Measurements from ENCODE around the gene PXT1. TPM values are rescaled to one million over a fixed set of nuclear protein-coding genes. Genes with fewer than 3 reads are reported as not detected.
A peak's percentile ranks its signal among the peaks of the same experiment; 100 is the strongest.

Gene PXT1
- polyA plus RNA-seq, 3 donors = 0.13 to 0.31 (median 0.24) TPM

GRCh38 chr6:36426622-36427021 lies 16.0 kb downstream of the PXT1 start:
- peaks cover 0 to 4% (median 2%) of the 10 kb centered on the region in 3 donors for H3K27me3 Mint-ChIP-seq (ENCODE audit: low read depth in 3 of 3)
- intact Hi-C loops (cut with micrococcal nuclease) = no loop called here
- Histone ChIP-seq H4K20me1 (ENCODE audit: insufficient read depth, low read length) (no peaks in the 10 kb centered on the region), H3K79me2 (ENCODE audit: insufficient read depth, low read length) (no peaks in the 10 kb centered on the region), H3K36me3 (replicated peaks in 1 of 2; ENCODE audit: control insufficient read depth in 1 of 2, insufficient read depth in 2 of 2, low read length in 2 of 2) (no peaks in the 10 kb centered on the region), H3K27ac (ENCODE audit: low read depth in 1 of 2, low read length in 2 of 2) (no peak overlapping the region), H3K27me3 (ENCODE audit: control insufficient read depth in 2 of 2, insufficient read depth in 2 of 2, low read length in 2 of 2) (no peaks in the 10 kb centered on the region), H2AFZ (ENCODE audit: insufficient read depth, low read depth, low read length, poor library complexity, severe bottlenecking) (no peak overlapping the region), H3K4me2 (replicated peaks; ENCODE audit: extremely low read depth, low read length, poor library complexity, severe bottlenecking) (no peak overlapping the region), H3K4me1 (ENCODE audit: control insufficient read depth in 1 of 2, insufficient read depth in 2 of 2, low read length in 2 of 2) (peaks cover 9 to 11% of the 10 kb centered on the region in 2 donors), H3K4me3 (replicated peaks in 1 of 3; ENCODE audit: low read depth in 2 of 3, low read length in 3 of 3) (no peak overlapping the region), H3K9me3 (replicated peaks in 1 of 2; ENCODE audit: control insufficient read depth in 1 of 2, insufficient read depth in 1 of 2, low read length in 2 of 2) (no peaks in the 10 kb centered on the region), H3K9ac (ENCODE audit: insufficient read depth, low read length, poor library complexity, severe bottlenecking) (no peak overlapping the region)
- H3K4me1 Mint-ChIP-seq = peaks cover 14% of the 10 kb centered on the region
- no peak for TF ChIP-seq CTCF (IDR thresholded peaks at IDR 0.05)
- H3K27ac Mint-ChIP-seq = no peak overlapping the region
- DNase-seq = no peak
- H3K9me3 Mint-ChIP-seq = no peaks in the 10 kb centered on the region
- WGBS (ENCODE audit: insufficient coverage) = no CpG with 5 or more reads among the region's 3 CpGs
- no peak overlapping the region for H3K4me3 Mint-ChIP-seq
- H3K36me3 Mint-ChIP-seq = no peaks in the 10 kb centered on the region

- Mint-ChIP-seq H3K27ac (peak overlapping the region; percentile 79 to 94 (median 88)), H3K27me3 (ENCODE audit: low read depth in 3 of 3) (peaks cover 0 to 4% (median 2%) of the 10 kb centered on the region in 3 donors), H3K4me3 (peak overlapping the region; percentile 84 to 94), H3K4me1 (peaks cover 34% of the 10 kb centered on the region), H3K36me3 (no peaks in the 10 kb centered on the region), H3K9me3 (no peaks in the 10 kb centered on the region)
- Histone ChIP-seq H3K4me1 (ENCODE audit: control insufficient read depth in 1 of 2, insufficient read depth in 2 of 2, low read length in 2 of 2) (peaks cover 25 to 28% of the 10 kb centered on the region in 2 donors), H4K20me1 (ENCODE audit: insufficient read depth, low read length) (no peaks in the 10 kb centered on the region), H2AFZ (ENCODE audit: insufficient read depth, low read depth, low read length, poor library complexity, severe bottlenecking) (peak overlapping the region; percentile 93), H3K9me3 (replicated peaks in 1 of 2; ENCODE audit: control insufficient read depth in 1 of 2, insufficient read depth in 1 of 2, low read length in 2 of 2) (no peaks in the 10 kb centered on the region), H3K9ac (ENCODE audit: insufficient read depth, low read length, poor library complexity, severe bottlenecking) (peak overlapping the region; percentile 56), H3K36me3 (replicated peaks in 1 of 2; ENCODE audit: control insufficient read depth in 1 of 2, insufficient read depth in 2 of 2, low read length in 2 of 2) (no peaks in the 10 kb centered on the region), H3K27ac (ENCODE audit: low read depth in 1 of 2, low read length in 2 of 2) (peak overlapping the region; percentile 25 to 80), H3K4me2 (replicated peaks; ENCODE audit: extremely low read depth, low read length, poor library complexity, severe bottlenecking) (peak overlapping the region; percentile 85), H3K4me3 (replicated peaks in 1 of 3; ENCODE audit: low read depth in 2 of 3, low read length in 3 of 3) (peak overlapping the region; percentile 55 to 91 (median 82)), H3K27me3 (ENCODE audit: control insufficient read depth in 2 of 2, insufficient read depth in 2 of 2, low read length in 2 of 2) (no peaks in the 10 kb centered on the region), H3K79me2 (ENCODE audit: insufficient read depth, low read length) (no peaks in the 10 kb centered on the region)
- intact Hi-C loops (cut with micrococcal nuclease) = loop anchor here in 1 of 2 donors (5.0 kb wide), 1 partner anchor 69 kb away; no protein-coding TSS in a partner anchor
- DNase-seq = peak; percentile 97 to 98 (median 98)
- 0% methylated on average over 37 of the region's 51 CpGs for WGBS (ENCODE audit: insufficient coverage)
- peak; percentile 79 for TF ChIP-seq CTCF (IDR thresholded peaks at IDR 0.05)
These were observed 19.4 kb downstream of the PXT1 start for GRCh38 chr6:36423101-36423824.
